Activated T-cell treated with anti-CD3 and anti-CD28 coated beads for 48 hours (primary cell): ENCODE data around the gene APOC4.

ENCODE experiments used
- DNase-seq: peaks from one replicate; pipeline ENCODE4 v3.0.0-alpha.2; 2020; ENCODE audit warnings: low read depth

The APOC4 gene

GRCh38 chr19:44993926-44994537 is 52.0 kb downstream of the APOC4 start:
- no peak for DNase-seq
